ENCODE measurements around the gene PECR. TPM values are rescaled to one million over a fixed set of nuclear protein-coding genes. Genes with fewer than 3 reads are reported as not detected.
A peak's percentile ranks its signal among the peaks of the same experiment; 100 is the strongest.

Gene PECR
- total RNA-seq, 4 donors from 2014 or later, result 4.9 to 15.3 (median 7.7) TPM

GRCh38 chr2:216114714-216115531 lies 33.3 kb upstream of the PECR start:
- no peaks in the 10 kb centered on the region for H3K9me3 ChIP-seq
- peak overlapping the region; percentile 53 to 83 for H3K4me3 ChIP-seq
- H3K27ac ChIP-seq, result peak overlapping the region; percentile 77 to 82 (median 78)
- no peaks in the 10 kb centered on the region for H3K27me3 ChIP-seq
- TF ChIP-seq CTCF (IDR thresholded peaks at IDR 0.05) (peak; percentile 72 to 93 (median 88)), POLR2AphosphoS5 (IDR thresholded peaks at IDR 0.05) (no peak), EP300 (IDR thresholded peaks at IDR 0.05) (no peak)
- peaks cover 5 to 74% of the 10 kb centered on the region in 2 donors for H3K36me3 ChIP-seq
- peak; percentile 99 for ATAC-seq
- H3K4me1 ChIP-seq, result peaks cover 3 to 85% (median 22%) of the 10 kb centered on the region in 3 donors
- WGBS, 2 donors (ENCODE audit: low coverage in 1 of 2), result 4% methylated on average over 18 to 26 of the region's 29 CpGs

- Histone ChIP-seq H3K36me3 (peaks cover 0 to 69% of the 10 kb centered on the region in 2 donors), H3K27me3 (no peaks in the 10 kb centered on the region), H3K9me3 (no peaks in the 10 kb centered on the region), H3K4me3 (peak overlapping the region in 1 of 2 donors; percentile 53), H3K27ac (peak overlapping the region in 3 of 4 donors; percentile 78 to 82 (median 78)), H3K4me1 (peaks cover 3 to 88% (median 22%) of the 10 kb centered on the region in 3 donors)
- TF ChIP-seq POLR2AphosphoS5 (IDR thresholded peaks at IDR 0.05) (no peak), CTCF (IDR thresholded peaks at IDR 0.05) (no peak), EP300 (IDR thresholded peaks at IDR 0.05) (no peak)
- 7 to 35% methylated on average over 2 to 4 of the region's 4 CpGs for WGBS, 2 donors (ENCODE audit: low coverage in 1 of 2)
- no peak for ATAC-seq
These were observed 32.7 kb upstream of the PECR start for GRCh38 chr2:216114382-216114713.

GRCh38 chr2:216113572-216113971 lies 32.0 kb upstream of the PECR start:
- no peak for ATAC-seq
- TF ChIP-seq POLR2AphosphoS5 (IDR thresholded peaks at IDR 0.05) (no peak), EP300 (IDR thresholded peaks at IDR 0.05) (no peak), POLR2A (IDR thresholded peaks at IDR 0.05) (no peak), CTCF (IDR thresholded peaks at IDR 0.05) (no peak)
- Histone ChIP-seq H3K4me3 (no peak overlapping the region), H3K36me3 (peaks cover 0 to 61% of the 10 kb centered on the region in 2 donors), H3K27me3 (no peaks in the 10 kb centered on the region), H3K27ac (peak overlapping the region in 1 of 4 donors; percentile 82), H3K4me1 (peaks cover 3 to 82% (median 22%) of the 10 kb centered on the region in 3 donors), H3K9me3 (no peaks in the 10 kb centered on the region)
- WGBS, 2 donors (ENCODE audit: low coverage in 1 of 2), result 43% methylated on average over 1 of the region's 3 CpGs; no CpG with 5 or more reads in 1 of the 2 donors

GRCh38 chr2:216112926-216113325 lies 31.3 kb upstream of the PECR start:
- no peak overlapping the region for H3K27ac ChIP-seq
- H3K36me3 ChIP-seq, result peaks cover 0 to 54% of the 10 kb centered on the region in 2 donors
- H3K27me3 ChIP-seq, result peaks cover under 1% of the 10 kb centered on the region
- TF ChIP-seq POLR2AphosphoS5 (IDR thresholded peaks at IDR 0.05) (no peak), POLR2A (IDR thresholded peaks at IDR 0.05) (no peak), CTCF (IDR thresholded peaks at IDR 0.05) (no peak), EP300 (IDR thresholded peaks at IDR 0.05) (no peak)
- H3K4me3 ChIP-seq, result no peak overlapping the region
- H3K4me1 ChIP-seq, result peaks cover 3 to 81% (median 22%) of the 10 kb centered on the region in 3 donors
- 78 to 87% methylated on average over 4 of the region's 4 CpGs for WGBS, 2 donors (ENCODE audit: low coverage in 1 of 2)
- no peak for ATAC-seq
- H3K9me3 ChIP-seq, result no peaks in the 10 kb centered on the region

GRCh38 chr2:216111122-216111521 lies 29.5 kb upstream of the PECR start:
- WGBS, 2 donors (ENCODE audit: low coverage in 1 of 2), result 68 to 79% methylated on average over 6 of the region's 7 CpGs
- H3K36me3 ChIP-seq, result peaks cover 0 to 36% of the 10 kb centered on the region in 2 donors
- no peak for ATAC-seq
- TF ChIP-seq EP300 (IDR thresholded peaks at IDR 0.05), result no peak
- TF ChIP-seq POLR2A (IDR thresholded peaks at IDR 0.05), result no peak
- no peak for TF ChIP-seq POLR2AphosphoS5 (IDR thresholded peaks at IDR 0.05)
- TF ChIP-seq CTCF (IDR thresholded peaks at IDR 0.05), result no peak
- H3K4me1 ChIP-seq, result peaks cover 3 to 62% (median 22%) of the 10 kb centered on the region in 3 donors
- no peak overlapping the region for H3K4me3 ChIP-seq
- peaks cover 16% of the 10 kb centered on the region for H3K27me3 ChIP-seq
- no peak overlapping the region for H3K27ac ChIP-seq
- H3K9me3 ChIP-seq, result no peaks in the 10 kb centered on the region
